Adrenal gland (tissue), 12 donors: ENCODE results near the gene DOK4. TPM values are rescaled to one million over a fixed set of nuclear protein-coding genes. Genes with fewer than 3 reads are reported as not detected.
A peak's percentile ranks its signal among the peaks of the same experiment; 100 is the strongest.

ENCODE experiments used
- DNase-seq, 7 donors: peaks; one replicate each; pipeline ENCODE4 v3.0.0-alpha.2; 2019 to 2020
- H3K27ac ChIP-seq, 5 donors: fragments of 200-600 bp; sonication (generic) in 4 of 5; 1 replicate in 3 of 5; 2 replicates in 2 of 5; pipeline versions ENCODE4 v1.5.1 to v1.8.0; 2016 to 2020; ENCODE audit warnings: mild to moderate bottlenecking in 1 of 5
- H3K27me3 ChIP-seq: fragments of 200-600 bp; 2 replicates; pipeline ENCODE4 v1.8.0; 2021
- H3K36me3 ChIP-seq, 2 donors: fragments of 200-600 bp; replicated peaks in 1 of 2; 1 replicate in 1 of 2; 2 replicates in 1 of 2; pipeline versions ENCODE4 v1.5.1 to v1.8.0; 2018 to 2022
- H3K4me1 ChIP-seq, 2 donors: fragments of 200-600 bp; replicated peaks in 1 of 2; 1 replicate in 1 of 2; 2 replicates in 1 of 2; pipeline versions ENCODE4 v1.5.1 to v1.8.0; 2018 to 2021
- H3K4me3 ChIP-seq, 4 donors: fragments of 200-600 bp; sonication (generic) in 3 of 4; one replicate each; pipeline ENCODE4 v1.5.1; 2016 to 2018
- H3K9me3 ChIP-seq, 3 donors: fragments of 200-600 bp; sonication (generic) in 1 of 3; replicated peaks in 1 of 3; 1 replicate in 2 of 3; 2 replicates in 1 of 3; pipeline versions ENCODE4 v1.5.1 to v1.8.0; 2016 to 2021
- POLR2A ChIP-seq, 2 donors: fragments of 450-650 bp; IDR thresholded peaks; one replicate each; pipeline ENCODE4 v1.6.1; 2017; ENCODE audit warnings: antibody characterized with exemption in 2 of 2, mild to moderate bottlenecking in 2 of 2, moderate library complexity in 1 of 2
- WGBS, 4 donors: extraction: QIAGEN DNeasy Blood & Tissue Kit in 2 of 4; methylation state at CpG; one replicate each; pipeline versions ENCODE4 v1.1.5 to v1.1.7; 2013 to 2017; 5-methylcytosine and 5-hydroxymethylcytosine counted together
- intact Hi-C, 2 donors: fragments of 100-400 bp; cut with DNase I; formaldehyde crosslinking; loops; one replicate each; pipeline versions ENCODE4 v1.14.1 to v1.15.0; 2022 to 2023
- polyA plus RNA-seq, 3 donors: library from polyadenylated mRNA; stranded (reverse); fragments of 200-250 nt in 2 of 3; fragments of 350-450 nt in 1 of 3; fragmentation: Illumina TruSeq in 1 of 3; extraction: RNeasy Lipid Tissue Mini Kit (QIAGEN cat#74804) in 1 of 3; gene quantifications; one replicate each; pipeline ENCODE4 v1.2.3, GENCODE V29; 2013 to 2014
- total RNA-seq, 9 donors: library from RNA; depleted of rRNA in 4 of 9; stranded (reverse); fragments of >200 nt in 4 of 9; fragments of 120-200 nt in 1 of 9; fragmentation: NEBNext Ultra II Directional in 1 of 9; extraction: Animal tissue kit (Norgen Biotek cat#: 25700) in 1 of 9; gene quantifications; one replicate each; pipeline versions ENCODE4 v1.1.0 to v1.2.4, GENCODE V29; 2013 to 2023
- TF ChIP-seq, protein P1 (sequence below), 6 experiments: fragments of 450-650 bp in 4 of 6; fragments of 200-600 bp in 2 of 6; sonication (generic) in 1 of 6; IDR thresholded peaks; 1 replicate in 5 of 6; 2 replicates in 1 of 6; pipeline versions ENCODE4 v1.5.1 to v1.8.0; 2016 to 2021; ENCODE audit warnings: antibody characterized with exemption in 6 of 6, mild to moderate bottlenecking in 2 of 6, moderate library complexity in 1 of 6
- donor health status: healthy with polysubstance abuse.
- donor health status: Bipolar disorder and iron deficiency.
- donor health status: DM: yes; HTN: yes; CAD: no.
- donor health status: DM: no; HTN: no; CAD: no.
- donor health status: DM: no; HTN: no; CAD: no.
- donor health status: DM: yes; HTN: yes; CAD: no.

Gene DOK4
- total and polyA plus RNA-seq, 12 donors, result 4.3 to 36.1 (median 18.7) TPM

DNA sequence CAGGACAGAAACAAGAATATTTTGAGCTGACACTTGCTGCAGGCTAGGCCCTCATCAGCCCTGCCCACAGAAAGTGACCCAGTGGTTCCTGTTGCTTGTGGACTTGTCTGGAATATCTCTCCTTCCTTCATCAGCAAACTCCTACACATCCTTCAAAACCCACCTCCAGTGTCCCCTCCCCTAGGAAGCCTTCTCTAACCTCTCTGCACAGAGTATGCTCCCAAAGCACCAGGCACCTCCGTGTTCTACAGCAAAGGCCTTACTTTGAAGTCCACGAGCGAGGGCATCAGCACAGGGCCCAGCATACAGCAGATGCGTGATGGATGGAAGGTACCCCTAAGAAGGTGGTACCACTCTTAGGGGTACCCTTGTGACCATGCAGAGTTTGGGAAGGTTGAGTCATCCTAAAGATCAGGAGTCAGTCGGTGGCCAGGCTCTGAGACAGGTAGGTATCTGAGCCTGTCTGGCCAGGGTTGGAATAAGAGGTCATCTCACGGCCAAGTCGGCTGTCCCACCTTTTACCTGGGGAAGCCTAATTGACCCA, 48.1 kb upstream of the DOK4 start:
- no peaks in the 10 kb centered on the region for H3K9me3 ChIP-seq
- peak in 2 of 7 donors; percentile 13 to 20 for DNase-seq
- no peaks in the 10 kb centered on the region for H3K27me3 ChIP-seq
- no peaks in the 10 kb centered on the region for H3K36me3 ChIP-seq
- WGBS, 4 donors, result 93 to 99% (median 96%) methylated on average over 4 to 7 of the region's 7 CpGs
- peaks cover 19 to 40% of the 10 kb centered on the region in 2 donors for H3K4me1 ChIP-seq
- no peak overlapping the region for H3K27ac ChIP-seq
- intact Hi-C loops, result no loop called here
- H3K4me3 ChIP-seq, result no peak overlapping the region
- TF ChIP-seq, protein P1, sequence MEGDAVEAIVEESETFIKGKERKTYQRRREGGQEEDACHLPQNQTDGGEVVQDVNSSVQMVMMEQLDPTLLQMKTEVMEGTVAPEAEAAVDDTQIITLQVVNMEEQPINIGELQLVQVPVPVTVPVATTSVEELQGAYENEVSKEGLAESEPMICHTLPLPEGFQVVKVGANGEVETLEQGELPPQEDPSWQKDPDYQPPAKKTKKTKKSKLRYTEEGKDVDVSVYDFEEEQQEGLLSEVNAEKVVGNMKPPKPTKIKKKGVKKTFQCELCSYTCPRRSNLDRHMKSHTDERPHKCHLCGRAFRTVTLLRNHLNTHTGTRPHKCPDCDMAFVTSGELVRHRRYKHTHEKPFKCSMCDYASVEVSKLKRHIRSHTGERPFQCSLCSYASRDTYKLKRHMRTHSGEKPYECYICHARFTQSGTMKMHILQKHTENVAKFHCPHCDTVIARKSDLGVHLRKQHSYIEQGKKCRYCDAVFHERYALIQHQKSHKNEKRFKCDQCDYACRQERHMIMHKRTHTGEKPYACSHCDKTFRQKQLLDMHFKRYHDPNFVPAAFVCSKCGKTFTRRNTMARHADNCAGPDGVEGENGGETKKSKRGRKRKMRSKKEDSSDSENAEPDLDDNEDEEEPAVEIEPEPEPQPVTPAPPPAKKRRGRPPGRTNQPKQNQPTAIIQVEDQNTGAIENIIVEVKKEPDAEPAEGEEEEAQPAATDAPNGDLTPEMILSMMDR (IDR thresholded peaks at IDR 0.05), result no peak
- TF ChIP-seq POLR2A (IDR thresholded peaks at IDR 0.05), result no peak

- peak in 5 of 7 donors; percentile 18 to 64 (median 39) for DNase-seq
Measured at GRCh38 chr16:57533431-57534336, 47.4 kb upstream of the DOK4 start.

DNA sequence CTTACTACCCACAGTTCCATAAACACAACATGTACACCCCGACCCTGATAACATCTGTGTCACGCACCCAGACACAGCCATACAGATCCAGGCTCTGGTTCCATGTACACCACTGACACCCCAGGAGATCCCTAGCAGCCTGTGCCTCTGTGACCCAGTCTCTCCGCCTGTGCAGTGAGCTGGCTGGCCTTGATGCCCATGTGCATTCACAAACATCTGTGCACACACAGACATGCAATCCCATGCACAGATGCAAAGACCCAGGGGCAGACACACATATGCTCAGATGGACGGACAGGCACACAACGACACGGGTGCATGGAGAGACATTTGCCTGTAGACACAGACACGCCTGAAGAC, 46.0 kb upstream of the DOK4 start:
- no peak overlapping the region for H3K27ac ChIP-seq
- no peaks in the 10 kb centered on the region for H3K27me3 ChIP-seq
- no peak overlapping the region for H3K4me3 ChIP-seq
- intact Hi-C loops, result no loop called here
- H3K4me1 ChIP-seq, result peaks cover 19 to 39% of the 10 kb centered on the region in 2 donors
- TF ChIP-seq, protein P1 (IDR thresholded peaks at IDR 0.05), result no peak
- no peak for TF ChIP-seq POLR2A (IDR thresholded peaks at IDR 0.05)
- peak in 5 of 7 donors; percentile 19 to 55 (median 27) for DNase-seq
- WGBS, 4 donors, result 43 to 71% (median 55%) methylated on average over 3 to 7 of the region's 7 CpGs
- no peaks in the 10 kb centered on the region for H3K36me3 ChIP-seq
- no peaks in the 10 kb centered on the region for H3K9me3 ChIP-seq

More at GRCh38 chr16:57533431-57534336, 47.4 kb upstream of the DOK4 start:
- Histone ChIP-seq H3K4me1 (peaks cover 19 to 40% of the 10 kb centered on the region in 2 donors), H3K27me3 (no peaks in the 10 kb centered on the region), H3K27ac (peak overlapping the region in 1 of 5 donors; percentile 27), H3K36me3 (no peaks in the 10 kb centered on the region), H3K4me3 (no peak overlapping the region), H3K9me3 (no peaks in the 10 kb centered on the region)
- TF ChIP-seq, protein P1 (IDR thresholded peaks at IDR 0.05), result no peak
- TF ChIP-seq POLR2A (IDR thresholded peaks at IDR 0.05), result no peak
- intact Hi-C loops, result no loop called here
- 61 to 63% (median 62%) methylated on average over 13 to 19 of the region's 19 CpGs for WGBS, 4 donors

DNA sequence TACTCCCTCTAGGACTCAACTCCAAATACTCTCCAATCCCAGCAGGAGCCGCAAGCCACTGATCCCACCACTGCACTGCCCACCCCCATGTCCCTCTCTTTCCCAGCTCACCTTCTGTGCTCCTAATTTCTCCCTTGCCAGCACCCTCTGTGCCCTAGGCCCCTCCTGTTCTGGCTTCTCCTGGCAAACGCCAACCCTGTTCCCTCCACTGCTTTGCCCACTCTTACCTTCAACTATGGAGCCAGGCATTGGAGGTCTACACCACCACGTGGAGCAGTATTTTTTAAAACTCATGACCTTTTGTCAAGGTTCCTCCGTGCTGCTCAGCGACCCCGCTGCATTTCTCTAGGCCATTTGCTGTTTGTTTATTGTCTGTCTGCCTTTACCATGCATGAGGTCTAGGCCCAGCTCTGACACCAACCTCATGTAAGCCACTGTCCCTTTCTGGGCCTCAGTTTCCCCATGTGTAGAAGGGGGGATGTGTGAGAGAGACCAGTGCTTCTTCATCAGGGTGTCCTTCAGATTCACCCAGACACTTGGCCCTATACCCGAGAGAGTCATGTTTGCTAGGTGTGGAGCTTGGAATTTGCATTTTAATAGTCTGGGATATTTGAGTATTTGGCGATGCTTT, 45.5 kb upstream of the DOK4 start:
- Histone ChIP-seq H3K4me3 (no peak overlapping the region), H3K27me3 (no peaks in the 10 kb centered on the region), H3K4me1 (peaks cover 15 to 34% of the 10 kb centered on the region in 2 donors), H3K36me3 (no peaks in the 10 kb centered on the region), H3K27ac (no peak overlapping the region), H3K9me3 (no peaks in the 10 kb centered on the region)
- intact Hi-C loops, result no loop called here
- TF ChIP-seq, protein P1 (IDR thresholded peaks at IDR 0.05), result no peak
- no peak for TF ChIP-seq POLR2A (IDR thresholded peaks at IDR 0.05)
- peak in 3 of 7 donors; percentile 7 to 44 (median 15) for DNase-seq
- WGBS, 4 donors, result 66 to 70% (median 68%) methylated on average over 8 of the region's 8 CpGs
